HG03045 (cell line): ENCODE measurements around the gene COBL.

Source experiments
- ATAC-seq: cut with Tn5 transposase; IDR thresholded peaks from one replicate; pipeline ENCODE4 v1.9.1; 2021; ENCODE audit warnings: mild to moderate bottlenecking, moderate library complexity; ENCODE audit not compliant: unreplicated experiment

Gene COBL

DNA sequence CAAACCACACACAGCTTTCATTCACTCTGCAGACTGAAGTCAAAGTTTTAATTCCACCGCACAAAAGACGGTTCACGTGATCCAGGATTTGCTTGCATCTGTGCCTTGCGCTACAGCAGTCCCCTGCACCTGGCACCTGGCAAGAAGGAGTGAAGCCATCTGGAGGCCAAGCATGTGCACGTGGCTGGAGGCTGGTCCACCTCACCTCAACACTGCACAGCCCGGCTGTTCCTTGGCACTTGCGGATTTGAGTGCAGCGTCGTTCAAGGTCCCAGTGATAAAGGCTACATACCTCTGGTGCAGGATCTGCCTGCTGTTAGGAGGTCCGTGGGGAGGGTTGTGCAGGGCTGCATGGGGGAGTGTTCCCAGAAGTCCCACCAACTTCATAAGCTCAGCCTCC lies 285.4 kb downstream of the COBL start:
- no peak for ATAC-seq

DNA sequence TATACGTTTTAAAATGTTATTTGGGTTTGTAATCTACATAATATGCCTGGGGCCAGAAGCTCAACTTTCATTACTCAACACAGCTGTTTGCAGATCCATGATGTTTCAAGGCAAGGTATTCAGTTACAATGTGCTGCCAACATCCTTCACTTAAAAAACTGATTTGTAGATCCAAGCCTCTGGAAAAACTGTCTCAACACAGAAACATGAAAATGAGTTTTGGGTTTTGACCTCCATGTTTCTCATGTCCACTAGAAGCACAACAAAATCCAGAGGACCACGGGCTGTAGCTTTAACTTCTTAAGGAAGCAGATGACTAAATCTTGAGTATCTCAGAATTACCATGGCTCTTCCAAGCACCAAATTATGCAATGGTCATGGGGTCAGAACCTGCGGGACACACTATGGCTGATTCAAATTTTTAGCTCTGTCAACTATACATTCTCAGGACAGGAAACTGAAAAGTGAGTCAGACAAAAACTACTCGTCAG lies 286.9 kb downstream of the COBL start:
- ATAC-seq, result no peak

DNA sequence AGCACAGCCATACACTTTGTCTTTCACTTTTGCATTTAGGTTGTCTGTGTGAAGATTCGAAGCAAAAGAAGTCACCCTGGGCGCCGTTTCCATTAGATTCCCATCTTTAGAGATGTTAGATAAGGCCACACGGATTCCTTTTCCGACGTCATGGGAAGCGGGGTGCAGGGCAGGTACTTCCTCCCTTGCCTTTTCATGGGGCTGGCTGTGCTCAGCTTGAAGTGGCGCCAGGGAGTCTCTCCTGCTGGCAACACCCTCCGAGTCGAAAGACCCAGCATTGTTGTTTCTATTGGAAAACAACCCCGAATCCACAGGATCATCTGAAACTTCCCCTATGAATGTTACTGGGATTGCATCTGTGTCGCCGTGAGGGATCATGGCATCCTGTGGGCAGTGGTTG lies 287.5 kb downstream of the COBL start:
- no peak for ATAC-seq

DNA sequence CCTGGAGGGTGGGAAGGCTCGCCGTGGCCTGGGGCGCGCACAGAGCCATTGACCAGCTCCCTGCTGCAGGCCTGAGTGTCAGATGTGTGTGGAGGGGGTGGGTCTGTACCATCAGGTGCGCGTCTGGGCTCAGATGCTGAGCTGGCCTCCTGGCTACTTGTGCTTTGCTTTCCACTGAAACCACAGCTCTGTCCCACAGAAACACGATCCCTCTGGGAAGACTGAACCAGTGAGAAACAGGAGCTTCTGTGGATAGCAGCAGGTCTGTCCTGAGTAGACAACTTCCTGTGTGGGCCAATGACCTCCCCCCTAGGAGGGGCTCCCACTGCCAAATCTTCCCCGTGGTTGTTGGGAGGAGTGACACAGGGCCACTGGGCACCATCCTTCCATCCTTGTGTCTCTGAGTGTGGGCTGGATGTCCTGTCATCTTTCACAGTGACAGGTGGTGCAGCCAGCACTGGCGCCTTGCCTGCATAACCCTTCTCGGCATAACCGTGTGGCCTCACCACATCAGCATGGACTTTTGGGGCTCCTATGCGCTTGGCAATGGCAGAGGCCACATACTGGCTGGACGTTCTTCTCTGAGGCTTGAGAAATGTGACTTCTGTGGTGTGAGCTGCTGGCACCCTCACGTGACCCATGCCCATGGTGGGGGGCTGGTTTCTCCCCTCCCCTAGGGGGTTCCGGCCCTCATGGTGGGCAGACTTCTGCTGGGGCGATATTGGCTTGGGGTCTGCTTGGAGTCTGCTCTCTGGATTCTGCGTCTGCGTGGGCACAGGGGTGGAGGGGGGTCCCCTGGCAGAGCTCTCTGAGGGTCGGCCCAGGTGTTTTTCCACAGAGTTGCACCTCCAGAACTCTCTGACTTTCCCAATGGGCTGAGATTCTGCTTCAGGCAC lies 288.4 kb downstream of the COBL start:
- no peak for ATAC-seq

DNA sequence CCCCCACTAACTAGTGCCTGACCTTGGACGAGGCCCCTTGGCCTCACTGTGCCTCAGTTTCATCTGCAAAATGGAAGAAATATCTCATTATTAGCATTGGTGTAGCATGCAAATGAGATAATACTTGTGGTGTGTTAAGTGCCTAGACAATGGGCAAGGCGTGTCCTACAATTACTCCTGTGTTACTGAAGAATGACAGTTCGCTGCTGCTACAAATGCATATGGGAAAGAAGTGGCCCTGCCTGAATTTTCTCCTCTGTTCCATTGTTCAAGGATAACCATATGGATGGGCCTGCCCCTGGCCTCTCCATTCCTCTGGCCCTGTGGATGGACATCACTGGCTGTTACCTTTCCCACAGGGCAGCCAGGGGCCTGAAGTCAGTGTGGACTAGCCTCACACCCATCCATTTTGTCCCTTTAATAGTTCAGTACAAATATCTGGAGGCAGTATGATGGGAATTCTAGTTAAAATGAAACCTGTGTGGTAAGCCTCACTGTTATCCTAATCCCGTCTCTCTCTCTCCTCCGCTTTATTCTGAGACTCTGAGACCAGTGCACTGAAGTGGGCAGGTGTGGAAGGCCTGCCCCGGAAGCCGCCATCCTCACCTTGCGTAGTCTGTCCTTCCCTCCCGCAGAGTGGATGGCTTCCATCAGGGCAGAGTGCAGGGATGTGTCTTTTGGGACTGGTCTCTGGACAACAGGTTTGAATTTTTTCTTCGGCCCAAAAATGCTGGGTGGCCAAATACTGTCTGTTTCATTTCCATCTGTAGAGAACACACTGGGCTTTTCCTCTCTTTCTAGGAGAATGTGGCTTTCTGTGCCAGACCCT lies 289.3 kb downstream of the COBL start:
- no peak for ATAC-seq

DNA sequence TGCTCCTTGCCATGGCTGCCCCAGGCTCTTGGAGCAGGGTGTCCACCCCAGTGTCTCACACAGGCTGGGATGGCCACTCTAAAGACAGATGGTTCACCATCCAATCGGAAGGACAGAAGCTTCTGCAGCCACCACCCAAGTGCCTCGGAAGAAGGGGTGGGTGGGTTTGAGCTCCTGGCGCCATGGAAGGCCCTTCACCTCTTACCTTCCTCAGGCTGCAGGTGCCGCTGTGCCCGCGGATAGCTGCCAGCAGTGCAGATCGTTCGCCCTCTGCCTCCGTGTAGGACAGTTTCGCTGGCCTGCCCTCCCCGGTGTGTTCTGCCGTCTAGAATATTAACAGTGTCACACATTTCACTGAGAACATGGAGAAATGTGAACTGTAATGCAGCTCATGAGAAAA lies 290.3 kb downstream of the COBL start:
- no peak for ATAC-seq

DNA sequence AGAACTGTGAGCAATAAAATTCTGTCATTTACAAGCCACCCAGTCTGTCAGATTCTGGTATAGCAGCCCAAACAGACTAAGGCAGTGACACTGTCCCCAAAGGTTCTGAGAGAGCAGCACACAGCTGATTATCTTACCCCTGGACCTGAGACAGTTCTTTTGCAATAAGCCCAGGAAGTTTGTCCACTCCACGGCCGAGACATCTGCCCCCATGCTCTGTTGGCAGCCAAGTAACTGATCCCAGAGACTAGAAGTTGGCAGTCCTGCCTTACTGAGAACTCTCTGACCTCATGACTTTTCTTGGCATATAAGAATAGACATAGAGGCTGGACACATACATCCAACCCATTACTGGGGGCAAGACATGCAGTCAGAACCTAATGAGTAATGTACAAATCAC lies 290.9 kb downstream of the COBL start:
- no peak for ATAC-seq

DNA sequence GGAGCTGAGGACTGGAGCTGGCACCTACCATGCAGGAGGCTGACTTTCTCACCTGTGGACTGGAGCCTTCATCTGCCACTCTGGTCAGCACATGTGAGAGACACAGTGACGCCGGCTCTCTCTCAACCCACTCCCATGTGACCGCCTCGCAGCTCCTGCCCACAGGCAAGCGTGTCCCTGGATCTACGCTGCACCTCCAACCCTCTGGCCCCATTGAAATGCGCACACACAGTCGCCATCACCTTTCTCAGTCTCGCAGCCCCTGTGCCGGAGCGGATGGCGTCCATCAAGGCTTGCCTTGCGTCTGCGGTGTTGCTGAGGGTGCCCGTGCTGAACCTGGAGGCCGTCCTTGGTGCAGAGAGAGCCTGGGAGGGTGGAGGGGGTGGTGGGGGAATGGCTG lies 291.7 kb downstream of the COBL start:
- no peak for ATAC-seq

DNA sequence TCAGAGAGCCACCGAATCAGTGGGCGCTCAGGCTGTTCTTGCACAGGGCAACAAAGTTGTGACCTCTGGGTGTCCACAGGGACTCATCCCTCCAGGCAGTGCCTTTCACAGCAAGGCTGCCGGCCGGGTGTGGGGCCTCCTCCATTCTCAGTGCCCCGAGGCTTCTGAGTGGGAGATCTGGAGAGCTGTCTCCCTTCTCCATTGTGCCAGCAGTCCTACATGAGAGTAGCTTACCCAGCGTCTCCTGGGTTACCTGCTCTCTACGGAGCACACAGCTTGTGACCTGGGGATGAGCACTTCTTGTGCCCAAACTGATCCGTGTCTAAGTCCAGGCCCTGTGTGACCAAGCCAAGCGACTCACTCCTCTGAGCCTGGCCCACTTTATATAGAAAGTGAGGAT lies 293.1 kb downstream of the COBL start:
- no peak for ATAC-seq

DNA sequence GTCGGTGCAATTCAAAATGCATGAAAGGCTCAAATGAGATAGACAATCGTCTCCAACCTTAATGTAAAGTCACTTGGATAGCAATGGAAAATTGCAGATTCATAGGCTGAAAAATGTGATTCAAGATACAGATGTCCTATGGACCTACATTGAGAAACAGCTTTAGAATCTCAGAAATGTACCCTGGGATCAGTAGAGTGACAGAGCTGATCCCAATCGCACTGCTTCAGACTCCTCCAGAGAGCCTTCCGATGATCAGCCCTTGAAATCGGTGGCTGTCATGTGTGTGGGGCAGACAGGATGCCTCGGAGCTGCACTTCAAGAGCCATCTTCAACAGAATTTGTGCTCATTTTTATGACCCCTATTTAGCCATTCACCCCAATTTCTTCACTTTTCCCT lies 293.8 kb downstream of the COBL start:
- no peak for ATAC-seq

DNA sequence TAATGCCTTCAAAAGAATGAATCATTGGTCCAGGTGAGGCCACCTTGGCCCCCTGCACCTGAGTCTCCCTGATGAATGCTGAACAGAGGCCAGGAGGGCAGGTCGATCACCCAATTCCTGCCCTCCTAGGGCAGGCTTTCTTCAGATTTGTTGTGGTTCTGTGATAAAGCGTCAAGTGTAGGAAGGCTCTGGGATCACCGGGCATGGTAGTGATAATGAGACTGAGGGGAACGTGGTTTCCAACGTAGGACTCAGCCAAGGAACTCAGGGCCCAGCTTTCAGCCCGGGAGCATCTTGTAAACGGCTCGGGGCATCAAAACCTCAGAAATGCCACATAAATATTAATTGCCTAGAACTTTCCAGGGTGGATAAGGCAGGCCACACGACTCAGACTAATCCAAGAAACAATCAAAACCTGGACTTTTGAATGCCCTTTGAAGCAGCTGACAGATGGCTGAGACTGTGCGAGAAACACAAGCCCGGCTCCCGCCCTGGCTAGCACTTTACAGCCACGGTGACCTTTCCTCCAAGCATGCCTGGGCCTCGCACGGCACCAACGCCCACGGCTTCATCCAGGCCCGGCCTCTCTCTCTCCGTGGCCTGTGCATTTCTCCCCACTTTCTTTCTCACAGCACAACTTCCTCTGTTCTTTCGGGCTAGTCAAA lies 294.6 kb downstream of the COBL start:
- ATAC-seq, result no peak

DNA sequence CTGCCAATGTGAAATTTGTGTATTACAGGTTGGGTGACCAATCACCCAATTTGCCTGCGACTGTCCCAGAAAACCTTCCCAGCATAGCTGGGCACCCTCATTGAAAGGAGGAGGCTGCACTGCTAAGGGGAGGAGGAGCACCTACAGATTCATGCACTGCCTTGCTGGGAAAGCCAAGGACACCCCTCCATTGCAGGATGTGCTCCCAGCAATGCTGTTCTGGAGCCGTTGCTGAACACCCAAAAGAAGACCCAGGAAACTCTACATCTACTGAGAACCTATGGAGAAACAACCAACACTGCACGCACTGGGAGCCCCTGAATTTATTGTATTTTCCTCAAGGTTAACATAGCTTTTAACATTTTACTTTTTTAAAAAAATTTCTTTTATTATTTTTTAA lies 295.7 kb downstream of the COBL start:
- ATAC-seq, result no peak

DNA sequence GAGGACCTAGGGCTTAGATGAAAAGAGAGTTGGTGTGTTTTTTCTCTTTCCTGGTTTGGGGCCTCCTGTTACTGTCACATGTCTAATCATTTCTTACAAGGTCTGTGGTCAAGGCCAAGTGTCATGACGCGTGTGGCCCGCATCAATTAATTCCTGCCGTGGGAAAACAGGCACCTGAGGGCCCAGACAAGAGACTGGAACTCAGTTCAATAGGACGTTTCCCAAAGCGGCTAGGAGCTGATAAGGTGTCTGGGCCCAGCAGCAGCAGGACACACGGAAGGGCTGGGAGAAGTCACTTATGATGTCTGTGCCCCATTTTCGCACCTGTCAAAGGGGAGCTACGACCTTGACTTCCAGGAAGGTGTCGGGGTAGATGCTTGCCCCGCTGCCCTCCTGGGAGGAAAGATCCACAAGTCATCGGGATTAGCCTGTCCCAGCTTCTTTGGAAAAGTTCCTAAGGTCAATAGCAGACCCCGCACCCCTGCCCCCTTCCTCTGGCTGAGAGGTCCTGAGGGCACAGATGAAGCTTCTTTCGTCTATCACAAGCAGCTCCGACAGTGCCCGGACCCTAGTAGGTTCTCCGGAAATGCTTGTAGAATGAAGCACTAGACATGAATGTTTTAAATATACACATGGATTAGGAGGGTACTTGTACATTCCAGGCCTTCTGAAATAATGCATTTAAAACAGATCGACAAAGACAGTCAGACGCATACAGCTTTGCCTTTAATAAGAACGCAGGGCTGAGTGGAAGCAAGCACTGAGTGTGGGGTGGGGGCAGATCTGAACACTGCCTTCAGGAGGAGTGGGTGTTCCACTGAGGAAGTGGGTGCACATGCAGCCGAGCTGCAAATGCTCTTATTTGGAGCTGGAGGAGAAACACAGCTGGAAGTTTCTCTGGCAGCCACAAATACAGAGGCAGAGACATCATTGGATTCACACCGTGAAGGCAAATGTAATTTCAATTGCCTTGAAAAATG lies 296.4 kb downstream of the COBL start:
- ATAC-seq, result no peak

DNA sequence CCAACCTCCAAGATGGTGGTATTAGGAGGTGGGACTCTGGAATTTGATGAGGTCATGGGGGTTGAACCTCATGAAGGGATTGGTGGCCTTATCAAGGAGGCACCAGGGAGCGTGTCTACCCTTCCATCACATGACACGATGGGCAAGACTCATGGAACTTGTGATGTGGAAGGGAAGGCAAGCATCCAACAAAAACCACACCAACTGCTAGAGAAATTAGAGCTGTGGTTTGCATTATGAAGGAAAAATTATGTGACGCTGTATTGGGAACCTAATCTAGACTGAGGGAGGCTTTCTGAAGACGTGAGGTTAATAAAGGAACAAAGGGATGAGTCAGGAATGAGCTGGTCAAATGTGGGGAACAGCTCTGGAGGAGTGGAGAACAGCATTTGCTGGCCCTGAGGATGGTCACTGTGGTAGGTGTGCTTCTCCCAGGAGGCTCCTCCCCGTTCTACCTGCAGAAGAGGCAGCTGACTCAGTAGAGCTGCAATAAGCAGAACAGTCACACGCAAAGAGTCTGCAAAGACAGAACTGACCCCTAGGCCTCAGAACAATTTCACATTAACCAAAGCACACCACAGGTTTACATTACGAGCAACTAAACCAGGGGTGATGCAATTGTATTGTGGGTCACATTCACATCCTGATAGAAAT lies 297.3 kb downstream of the COBL start:
- no peak for ATAC-seq

DNA sequence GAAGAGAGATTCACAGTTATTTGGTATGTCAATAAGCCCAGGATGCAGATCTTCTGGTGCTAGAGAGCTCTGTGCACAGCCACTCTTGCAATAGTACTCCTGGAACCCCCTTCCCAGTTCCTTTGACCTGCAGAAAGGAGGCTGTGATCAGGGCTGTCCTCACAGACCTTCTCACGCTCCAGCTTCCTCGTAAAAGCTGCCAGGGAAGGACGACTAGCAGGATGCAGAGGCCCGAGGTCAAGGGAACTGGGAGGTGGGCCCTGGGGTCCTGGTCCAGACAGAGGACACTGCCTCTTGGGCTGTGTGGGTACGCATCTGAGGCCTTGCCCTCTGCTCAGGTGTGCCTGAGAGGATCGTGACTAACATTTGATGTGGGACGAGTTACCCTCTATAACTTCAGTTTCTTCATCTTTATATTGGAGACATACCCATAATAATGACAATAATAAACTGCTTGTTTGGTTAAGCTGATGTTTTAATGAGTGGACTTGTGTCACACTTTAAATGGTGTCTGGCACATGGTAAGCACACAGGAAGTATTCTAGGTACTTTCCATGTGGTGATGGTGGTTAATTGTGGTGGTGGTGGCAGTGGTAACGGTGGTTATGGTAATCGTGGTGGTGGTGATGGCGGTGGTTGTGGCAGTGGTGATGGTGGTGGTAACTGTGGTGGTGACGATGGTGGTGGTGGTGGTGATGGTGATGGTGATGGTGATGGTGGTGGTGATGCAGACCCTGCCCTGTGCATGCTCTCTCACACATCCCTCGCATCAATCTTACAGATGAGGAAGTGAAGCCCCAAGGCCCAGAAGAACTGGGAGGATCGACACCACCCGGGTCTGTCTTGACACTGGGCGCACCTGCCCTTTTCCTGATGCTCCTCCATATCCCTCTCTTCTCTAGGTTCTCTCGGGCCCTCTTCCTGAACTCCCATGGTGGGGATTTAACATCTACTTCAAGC lies 298.8 kb downstream of the COBL start:
- no peak for ATAC-seq

DNA sequence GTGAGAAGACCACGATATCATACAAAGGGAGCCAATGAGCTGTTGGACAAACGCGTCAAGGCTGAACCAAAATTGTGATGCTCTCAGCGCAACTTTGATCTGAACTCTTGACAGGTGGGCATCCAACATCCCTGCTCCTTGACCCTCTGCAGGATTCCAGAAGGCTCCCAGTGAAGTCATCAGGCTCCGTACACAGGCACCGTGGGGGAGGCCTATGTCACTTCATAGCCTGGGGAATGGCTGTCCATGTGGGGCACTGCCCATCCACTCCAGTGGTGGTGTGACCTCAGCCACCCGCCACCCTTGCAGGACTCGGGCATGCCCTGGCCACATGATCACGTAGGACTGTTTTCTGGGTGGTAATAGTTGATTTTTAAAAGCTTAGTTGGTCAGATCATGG lies 300.1 kb downstream of the COBL start:
- no peak for ATAC-seq

DNA sequence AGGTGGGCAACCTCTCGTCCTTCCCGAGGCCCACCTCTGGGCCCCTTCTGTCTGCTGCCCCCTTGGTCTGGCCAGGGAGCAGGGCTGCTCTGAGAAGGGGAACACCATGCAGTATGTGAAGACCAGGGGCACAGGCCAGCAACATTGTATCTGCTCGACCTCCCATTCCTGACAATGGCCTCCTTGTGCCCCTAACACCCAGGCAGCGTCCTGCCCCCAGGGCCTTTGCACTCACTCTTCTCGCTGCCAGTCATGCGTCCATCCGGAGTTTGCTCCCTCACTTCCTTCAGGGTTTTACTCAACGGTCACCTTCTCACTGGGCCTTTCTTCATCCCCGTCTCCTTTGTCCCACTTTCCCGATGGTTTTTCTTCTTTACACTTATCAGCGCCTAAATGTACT lies 301.0 kb downstream of the COBL start:
- no peak for ATAC-seq

DNA sequence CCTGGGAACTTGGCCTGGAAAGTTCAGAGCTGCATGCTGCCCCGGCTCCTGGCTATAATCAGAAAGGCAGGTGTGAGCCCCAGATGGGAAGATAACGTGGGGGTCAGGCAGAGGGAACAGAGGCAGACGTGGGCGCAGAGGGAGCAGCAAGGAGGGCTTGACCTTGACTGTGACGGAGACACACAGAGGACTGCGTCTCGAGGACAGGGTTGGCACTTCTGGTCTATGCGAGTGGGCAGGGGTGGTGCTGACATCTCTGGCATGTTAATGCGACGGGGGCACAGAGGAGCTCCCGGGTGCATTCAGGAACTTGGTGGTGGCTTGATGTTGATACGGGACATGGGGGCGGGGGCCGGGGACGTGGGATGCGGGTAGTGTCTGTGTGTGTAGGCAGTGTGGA lies 301.8 kb downstream of the COBL start:
- ATAC-seq, result no peak
